ENCODE results near the gene UBE2R2.
"Not testable (repeated sequence)": the region's sequence is repeated elsewhere in the genome, so short reads cannot be mapped to it uniquely, and the experiment has no call there.

Gene UBE2R2

DNA sequence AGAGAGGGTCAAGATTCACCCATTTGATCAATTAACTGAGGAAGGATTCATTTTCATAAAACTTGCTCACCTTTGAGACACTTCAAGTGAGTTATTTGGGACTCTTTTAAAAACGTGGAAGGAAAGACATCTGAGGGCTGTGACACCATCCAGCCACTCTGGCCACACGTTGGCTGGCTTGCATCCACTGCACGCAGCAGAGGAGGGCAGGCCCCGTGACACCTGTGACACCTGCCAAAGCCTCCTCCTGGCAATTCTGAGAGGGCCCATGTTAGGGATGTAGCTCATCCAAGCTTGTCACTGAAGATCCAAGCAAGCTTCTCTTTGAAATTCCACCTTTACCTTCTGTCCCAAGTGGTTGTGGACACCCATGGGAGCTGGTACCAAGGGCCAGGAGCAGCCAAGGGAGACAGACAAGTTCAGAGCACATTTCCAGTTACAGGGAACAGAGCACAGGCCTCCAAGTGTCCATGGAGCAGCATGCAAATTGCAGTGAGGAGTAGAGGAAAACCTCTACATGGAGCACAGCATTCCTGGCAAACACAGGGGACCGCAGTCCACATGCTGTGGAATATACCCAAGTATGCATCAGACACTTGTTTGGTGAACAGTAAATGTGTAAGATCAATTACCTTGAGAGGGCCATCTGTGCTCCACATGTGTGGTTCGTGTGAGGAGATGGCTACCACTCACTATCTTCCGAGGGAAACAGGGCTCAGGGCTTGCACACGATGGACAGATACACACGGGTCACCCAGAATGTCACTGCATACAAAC is 16.8 kb upstream of the UBE2R2 start:
- no peak for DNase-seq

DNA sequence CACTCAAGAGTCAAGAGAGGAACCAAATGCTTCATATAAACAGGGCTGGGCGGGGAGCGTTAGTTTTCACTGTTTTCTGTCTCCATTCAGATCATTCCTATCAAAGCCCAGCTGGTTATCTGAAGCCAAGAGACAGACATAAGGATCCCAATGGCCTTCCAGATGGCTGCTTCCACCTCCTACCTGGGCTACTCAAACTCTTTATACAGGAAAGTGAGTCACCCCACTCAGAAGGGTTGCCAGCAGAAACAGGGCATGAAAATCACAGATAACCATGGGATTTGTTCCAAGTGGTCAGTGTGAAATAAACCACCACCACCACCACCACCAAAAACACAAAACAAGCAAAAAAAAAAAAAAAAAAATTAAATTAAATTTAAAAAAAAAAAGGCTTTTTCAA is 16.1 kb upstream of the UBE2R2 start:
- no peak for DNase-seq

DNA sequence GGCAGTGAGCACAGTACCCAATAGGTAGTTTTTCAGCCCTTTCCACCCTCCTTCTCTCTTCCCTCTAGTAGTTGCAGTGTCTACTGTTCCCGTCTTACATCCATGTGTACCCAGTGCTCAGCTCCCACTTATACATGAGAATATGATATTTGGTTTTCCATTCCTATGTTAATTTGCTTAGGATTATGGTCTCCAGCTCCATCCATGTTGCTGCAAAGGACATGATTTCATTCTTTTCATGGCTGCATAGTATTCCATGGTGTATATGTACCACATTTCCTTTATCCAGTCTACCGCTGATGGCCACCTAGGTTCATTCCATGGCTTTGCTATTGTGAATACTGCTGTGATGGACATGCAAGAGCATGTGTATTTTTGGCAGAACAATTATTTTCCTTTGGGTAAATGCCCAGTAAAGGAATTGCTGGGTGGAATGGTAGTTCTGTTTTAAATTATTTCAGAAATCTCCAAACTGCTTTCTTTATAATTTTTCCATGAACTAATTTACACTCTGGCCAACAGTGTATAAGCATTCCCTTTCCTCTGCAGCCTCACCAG is 14.9 kb upstream of the UBE2R2 start:
- DNase-seq, result not testable (repeated sequence)

DNA sequence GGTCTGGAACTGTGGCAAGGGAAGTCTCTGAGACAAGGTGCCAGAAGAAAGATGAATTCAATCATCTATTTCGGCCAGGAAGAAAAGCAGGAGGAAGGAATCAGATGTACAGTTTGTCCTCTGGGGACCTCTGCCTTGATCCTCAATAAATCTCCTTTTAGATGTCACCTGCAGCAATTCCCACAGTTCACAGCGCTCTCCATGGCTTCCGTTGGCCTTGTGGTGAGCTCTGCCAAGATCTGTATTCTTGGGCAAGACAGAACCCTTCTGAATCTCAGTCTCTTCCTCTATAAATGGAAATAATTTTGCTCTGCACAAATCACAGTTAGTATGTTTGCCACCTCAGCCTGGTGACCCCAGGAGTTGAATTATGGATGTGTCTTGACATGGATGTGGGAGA is 12.8 kb upstream of the UBE2R2 start:
- not testable (repeated sequence) for DNase-seq

DNA sequence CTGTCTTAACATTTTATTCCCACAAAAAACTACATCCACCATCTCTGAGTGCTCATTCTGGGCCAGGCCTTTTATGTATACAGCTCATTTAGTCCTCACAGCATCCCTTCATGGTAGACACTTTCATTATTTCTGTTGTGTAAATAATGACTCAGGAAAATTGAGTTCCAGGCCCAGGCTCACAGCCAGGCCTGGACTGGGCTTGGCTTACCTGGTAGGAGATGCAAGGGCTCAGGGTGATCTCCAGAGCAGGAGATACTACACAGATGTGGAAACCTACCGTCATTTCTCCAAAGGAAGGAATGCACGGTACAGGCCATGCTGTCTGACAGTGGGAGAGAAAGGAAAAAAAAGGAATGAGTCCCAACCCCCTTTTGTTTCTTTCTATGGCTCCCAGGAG is 9.8 kb upstream of the UBE2R2 start:
- DNase-seq, result not testable (repeated sequence)

DNA sequence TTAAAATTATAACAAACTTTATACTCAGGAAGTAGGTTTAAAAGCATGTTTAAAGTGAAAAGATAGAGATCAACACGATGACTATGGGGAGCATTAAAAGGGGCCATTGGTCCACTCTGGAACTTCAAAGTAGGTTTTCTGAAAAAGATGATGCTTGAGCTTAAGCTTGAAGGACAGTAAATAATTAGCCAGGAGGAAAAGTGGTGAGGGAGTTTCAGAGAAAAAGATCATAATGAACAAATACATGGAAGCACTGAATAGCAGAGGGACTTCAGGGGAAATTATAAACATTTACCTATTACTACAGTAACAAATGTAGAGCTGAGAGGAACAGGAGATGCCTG is 8.0 kb upstream of the UBE2R2 start:
- not testable (repeated sequence) for DNase-seq

DNA sequence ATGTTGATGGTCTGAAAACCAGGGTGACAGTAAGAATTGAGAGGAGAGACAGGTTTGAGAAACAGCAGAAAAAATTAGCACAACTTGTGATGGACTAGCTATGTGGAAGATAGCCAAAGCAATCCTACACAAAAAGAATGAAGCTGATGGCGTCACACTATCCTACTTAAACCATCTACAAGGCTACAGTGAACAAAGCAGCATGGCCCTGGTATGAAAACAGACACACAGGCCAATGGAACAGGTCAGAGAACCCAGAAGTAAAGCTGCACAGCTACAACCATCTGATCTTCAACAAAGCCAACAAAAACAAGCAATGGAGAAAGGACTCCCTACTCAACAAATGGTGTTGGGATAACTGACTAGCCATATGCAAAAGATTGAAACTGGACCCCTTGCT is 7.5 kb upstream of the UBE2R2 start:
- no peak for DNase-seq

DNA sequence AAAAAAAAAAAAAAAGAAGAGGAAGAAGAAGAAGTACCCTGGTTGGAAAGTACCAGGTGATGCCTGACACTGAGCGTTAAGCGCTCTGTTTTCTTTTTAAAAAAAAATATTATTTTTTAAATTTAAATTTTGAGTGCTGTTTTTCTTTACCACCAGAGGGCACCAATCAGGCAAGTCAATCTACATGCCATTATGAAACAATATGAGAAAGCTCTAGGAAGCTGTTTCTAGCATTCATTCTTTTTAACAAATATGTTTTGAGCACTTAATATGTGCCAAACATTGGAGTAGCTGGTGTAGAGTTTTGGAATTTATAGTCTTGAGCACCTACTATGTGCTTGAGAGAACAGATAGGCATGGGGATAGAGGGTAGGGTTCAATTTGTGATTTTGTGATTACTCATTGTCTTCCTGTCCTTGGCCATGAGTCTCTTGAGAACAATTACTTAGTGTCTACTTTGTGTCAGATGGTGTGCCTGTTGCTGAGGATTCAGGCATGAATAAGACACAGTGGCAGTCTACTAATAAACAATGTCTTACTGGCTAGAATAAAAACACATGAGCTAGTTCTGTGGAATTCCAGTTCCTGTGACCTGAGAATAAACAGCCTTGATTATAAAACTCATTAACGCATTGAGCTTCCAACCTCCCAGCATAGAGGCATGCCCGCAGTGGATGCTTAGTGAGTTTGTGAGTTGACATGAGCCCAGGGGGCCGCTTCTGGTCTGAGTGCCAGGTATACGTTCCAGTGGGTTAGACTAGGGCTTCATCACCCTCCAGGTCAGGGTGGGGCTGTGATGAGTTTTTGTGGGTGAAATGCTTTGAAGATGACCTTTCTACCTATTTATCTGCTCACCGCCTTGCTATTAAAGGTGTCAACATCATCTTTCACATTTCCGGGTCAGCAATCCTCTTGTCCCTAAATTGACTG is 3.0 kb upstream of the UBE2R2 start:
- DNase-seq, result peak; percentile 5 to 47

DNA sequence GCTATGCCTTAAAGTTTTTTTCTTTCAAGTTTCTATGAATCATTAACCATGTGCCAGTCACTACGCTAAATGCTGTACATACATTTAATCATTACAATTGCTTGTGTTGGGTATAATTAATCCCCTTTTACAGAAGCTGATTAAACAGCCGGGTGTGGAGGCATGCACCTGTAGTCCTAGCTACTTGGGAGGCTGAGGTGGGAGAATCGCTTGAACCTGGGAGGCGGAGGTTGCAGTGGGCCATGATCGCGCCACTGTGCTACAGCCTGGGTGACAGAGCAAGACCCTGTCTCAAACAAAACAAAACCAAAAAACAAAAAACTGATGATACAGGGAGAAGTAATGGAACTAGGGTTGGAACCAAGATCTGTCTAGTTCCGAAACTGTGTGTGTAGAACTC is 1.2 kb upstream of the UBE2R2 start:
- DNase-seq, result no peak

DNA sequence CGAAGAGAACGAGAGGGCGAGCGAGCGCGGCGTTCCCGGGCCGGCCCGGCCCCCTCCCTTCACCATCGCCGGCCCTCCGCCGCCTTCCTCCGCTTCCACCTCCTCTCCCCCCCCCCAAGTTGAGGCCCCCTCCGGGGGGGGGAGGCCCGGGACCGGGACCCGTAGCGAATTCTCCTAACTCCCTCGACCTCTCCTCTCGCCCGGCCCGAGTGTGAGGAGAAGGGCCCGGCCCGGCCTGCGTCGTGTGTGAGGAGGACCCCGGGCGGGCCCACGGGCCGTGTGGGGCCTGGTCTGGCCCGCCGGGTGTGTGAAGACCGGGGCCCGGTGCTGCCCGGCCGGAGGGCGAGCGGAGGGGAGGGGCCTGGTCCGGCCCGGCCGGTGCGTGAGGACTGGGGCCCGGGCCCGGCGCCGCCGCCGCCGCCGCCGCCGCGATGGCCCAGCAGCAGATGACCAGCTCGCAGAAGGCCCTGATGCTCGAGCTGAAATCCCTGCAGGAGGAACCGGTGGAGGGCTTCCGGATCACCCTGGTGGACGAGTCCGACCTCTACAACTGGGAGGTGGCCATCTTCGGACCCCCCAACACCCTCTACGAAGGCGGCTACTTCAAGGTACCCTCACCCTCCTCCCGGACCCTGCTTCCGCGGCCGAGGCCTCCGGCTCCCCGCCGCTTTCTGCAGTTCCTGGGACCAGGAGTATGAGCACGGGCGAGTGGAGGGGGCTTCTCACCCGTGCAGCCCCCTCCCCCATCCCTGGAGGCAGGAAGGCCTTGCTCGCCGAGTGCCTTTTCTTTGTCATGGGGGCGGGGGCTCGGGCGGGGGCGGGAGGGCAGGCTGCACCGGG is 587 bp downstream of the UBE2R2 start:
- DNase-seq, result peak; percentile 21 to 43

DNA sequence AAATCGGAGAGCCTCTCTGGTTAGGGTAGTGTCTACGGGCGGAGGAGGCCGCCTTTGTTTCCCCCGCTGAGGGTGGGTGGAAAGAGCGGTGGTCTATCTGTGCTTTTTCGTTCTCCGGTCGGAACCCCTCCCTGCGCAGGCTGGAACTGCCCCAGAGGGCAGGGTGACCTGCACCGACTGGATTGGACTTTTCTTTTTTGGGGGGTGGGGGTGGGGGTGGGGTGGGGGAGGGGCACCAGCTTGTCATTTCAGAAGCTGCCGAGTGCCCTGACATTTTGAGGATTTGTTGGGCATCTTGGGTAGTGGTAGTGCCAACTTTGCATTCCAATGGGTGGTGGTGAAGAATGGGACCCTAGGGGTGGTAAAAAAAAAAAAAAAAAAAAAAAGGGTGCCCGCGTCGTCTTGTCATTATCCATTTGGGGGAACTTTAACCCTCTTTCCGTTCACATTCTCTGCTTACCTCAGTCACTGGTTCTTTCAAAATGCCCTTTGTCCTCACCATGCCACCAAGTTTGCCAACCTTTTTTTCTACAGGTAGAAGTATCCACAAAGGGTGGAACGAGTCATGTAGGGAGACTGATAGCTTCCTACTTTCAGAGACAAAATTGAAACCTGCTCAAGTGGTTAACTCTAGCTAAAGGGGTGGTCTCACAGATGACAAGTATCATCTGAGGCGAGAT is 1.3 kb downstream of the UBE2R2 start:
- peak in 1 of 2 experiments; percentile 12 for DNase-seq

DNA sequence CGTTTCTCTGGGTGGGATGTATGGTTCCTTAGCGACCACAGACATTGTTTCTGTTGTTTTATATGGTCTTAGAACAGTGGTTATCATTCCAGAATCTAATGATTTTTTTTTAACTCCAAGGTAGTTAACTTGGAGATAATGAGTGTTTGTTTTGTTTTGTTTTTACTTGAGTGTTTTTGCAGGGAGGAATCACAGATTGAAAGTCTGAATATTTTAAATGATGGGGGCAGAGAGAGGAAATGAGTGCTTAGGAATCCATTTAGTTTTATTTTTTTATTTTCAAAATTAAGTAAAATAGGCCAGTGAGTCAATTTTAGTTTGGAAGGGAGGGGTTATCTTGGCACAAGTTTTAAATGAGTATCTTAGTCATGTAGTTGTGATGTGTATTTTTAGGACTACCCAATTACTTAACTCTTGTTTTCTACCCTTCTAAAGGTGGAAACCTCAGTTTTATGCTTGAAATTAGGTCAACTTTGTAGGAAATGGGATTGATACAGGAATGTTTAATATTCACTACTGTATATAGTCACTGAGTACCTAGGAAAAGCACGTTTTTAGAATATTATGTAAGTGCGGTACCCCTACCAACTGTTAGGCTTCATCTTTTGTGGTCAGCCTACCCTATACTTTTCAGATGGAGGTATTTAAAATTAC is 2.0 kb downstream of the UBE2R2 start:
- DNase-seq, result no peak

DNA sequence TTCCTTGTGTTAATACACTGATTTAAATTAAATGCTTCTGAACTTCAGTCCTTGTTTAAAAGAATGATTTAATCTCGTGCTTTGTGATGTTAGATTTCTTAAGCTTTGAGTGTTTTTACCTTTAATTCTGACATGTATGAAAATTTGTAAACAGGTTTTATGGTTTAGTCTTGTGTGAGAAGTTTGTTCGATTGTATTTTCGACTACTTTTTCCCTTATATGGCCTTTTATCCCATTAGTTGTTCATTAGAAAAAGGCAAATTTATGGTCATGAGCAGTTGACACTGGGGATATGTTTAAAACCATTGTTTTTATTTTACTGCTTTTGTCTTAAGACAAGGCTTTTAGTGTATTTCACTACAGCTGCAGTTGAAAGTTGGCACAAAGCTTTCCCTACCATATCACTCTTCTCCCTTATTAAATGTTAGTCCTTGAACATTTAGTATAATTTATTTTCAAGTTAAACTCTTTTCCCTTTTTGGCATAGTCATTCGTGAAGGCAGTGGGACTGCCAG is 3.3 kb downstream of the UBE2R2 start:
- no peak for DNase-seq

DNA sequence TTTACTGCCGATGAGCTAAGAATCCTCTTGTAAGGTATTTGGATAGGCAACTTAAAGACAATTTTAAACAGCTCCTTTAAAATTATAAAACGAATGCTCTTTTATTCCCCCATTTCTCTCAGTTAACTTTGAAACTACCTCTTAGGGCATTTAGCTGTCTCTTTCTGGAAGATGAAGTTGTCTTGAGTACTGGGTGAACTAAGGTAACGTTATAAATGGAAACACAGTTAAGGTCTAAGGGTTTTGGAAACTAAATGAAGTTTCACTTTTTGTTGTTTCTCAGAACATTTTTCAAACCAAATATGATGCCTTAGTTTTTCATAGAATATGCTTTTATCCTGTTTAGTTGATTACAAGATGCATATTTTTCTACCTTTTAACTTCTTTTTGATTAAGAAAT is 6.8 kb downstream of the UBE2R2 start:
- DNase-seq, result no peak

DNA sequence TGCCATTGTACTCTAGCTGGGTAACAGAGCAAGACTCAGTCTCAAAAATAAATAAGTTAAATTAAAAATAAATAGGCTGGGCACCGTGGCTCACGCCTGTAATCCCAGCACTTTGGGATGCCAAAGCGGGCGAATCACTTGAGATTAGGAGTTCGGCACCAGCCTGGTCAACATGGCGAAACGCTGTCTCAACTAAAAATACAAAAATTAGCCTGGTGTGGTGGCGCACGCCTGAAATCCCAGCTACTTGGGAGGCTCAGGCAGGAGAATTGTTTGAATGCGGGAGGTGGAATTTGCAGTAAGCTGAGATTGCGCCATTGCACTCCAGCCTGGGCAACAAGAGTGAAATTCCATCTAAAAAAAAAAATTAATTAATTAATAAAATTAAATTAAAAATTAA is 10.3 kb downstream of the UBE2R2 start:
- DNase-seq, result not testable (repeated sequence)

DNA sequence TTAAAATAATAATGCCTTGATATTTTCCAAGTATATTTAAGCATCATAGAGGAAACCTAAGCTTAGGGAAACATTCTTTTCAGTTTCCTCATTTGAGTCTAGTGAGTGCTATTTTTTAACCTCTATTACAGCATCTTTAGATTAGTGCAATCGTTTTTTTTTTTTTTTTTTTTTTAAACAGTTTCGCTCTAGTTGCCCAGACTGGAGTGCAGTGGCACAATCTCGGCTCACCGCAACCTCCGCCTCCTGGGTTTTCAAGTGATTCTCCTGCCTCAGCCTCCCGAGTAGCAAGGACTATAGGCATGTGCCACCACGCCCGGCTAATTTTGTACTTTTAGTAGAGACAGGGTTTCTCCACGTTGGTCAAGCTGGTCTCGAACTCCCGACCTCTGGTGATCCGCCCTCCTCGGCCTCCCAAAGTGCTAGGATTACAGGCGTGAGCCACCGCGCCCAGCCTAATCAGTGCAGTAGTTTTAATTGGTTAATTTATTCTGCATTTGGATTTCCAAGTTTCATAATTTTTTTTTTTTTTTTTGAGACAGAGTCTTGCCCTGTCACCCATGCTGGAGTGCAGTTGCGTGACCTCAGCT is 12.8 kb downstream of the UBE2R2 start:
- not testable (repeated sequence) for DNase-seq

DNA sequence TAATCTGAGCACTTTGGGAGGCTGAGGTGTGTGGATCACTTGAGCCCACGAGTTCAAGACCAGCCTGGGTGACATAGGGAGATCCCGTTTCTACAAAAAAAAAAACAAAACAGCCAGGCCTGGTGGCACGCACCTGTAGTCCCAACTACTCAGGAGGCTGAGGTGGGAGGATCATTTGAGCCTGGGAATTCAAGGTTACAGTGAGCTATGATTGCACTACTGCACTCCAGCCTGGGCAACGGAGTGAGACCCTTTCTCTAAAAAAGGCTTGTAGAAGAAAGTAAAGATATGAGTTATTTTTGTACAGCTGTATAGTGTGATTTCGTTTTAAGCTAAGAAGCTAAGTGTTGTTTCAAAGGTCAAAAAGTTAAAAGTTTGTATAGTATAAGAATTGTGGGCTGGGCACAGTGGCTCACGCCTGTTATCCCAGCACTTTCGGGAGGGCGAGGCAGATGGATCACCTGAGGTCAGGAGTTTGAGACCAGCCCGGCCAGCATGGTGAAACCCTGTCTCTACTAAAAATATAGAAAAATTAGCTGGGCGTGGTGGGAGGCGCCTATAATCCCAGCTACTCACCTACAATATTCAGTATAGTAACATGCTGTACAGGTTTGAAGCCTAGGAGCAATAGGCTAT is 18.8 kb downstream of the UBE2R2 start:
- DNase-seq, result no peak

DNA sequence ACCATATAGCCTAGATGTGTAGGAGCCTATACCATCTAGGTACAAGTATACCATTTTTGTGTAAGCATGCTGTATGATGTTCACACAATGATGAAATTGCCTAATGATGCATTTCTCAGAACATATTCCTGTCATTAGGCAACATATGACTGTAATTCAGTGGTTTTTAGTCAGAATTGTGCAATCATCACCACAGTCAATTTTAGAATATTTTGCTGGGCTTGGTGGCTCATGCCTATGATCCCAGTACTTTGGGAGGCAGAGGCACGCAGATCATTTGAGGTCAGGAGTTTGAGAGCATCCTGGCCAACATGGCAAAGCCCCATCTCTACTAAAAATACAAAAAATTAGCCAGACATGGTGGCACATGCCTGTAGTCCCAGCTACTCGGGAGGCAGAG is 19.3 kb downstream of the UBE2R2 start:
- DNase-seq, result not testable (repeated sequence)

DNA sequence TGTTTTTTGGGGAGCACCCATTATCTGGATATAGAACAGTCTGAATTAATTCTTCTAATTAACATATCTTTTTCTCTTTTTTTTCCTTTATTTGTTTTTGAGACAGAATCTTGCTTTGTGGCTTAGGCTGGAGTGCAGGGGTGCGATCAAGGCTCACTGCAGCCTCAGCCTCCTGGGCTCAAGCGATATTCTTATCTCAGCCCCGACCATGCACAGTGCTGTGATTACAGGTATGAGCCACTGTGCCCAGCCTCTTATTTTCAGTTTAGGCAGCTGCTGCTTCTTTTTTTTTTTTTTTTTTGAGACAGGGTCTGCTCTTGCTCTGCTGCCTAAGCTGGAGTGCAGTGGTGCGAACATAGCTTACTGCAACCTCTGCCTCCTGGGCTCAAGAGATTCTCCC is 20.2 kb downstream of the UBE2R2 start:
- DNase-seq, result no peak

DNA sequence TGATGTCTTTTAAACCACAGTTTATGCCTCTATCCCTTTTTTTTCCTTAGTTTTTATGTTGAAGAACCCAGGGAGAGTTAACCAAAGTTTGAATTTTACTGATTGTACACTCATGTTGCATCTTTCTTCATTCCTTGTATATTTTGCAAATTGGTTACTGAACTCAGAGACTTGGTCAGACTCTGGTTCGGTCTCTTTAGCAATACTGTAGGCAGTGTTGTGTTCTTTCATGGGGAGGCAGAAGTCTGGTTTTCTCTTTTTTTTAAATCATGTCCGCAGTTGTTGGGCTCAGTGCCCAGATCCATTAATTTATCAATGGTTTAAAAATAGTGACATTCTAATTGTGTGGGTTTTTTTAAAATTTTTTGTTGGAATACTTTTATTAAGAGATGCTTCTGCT is 23.4 kb downstream of the UBE2R2 start:
- DNase-seq, result no peak

Measured in SW 1271 (cell line).